HepG2 (cell line): Measurements from ENCODE around the gene GOLGA8B. TPM values are rescaled to one million over a fixed set of nuclear protein-coding genes. Genes with fewer than 3 reads are reported as not detected.

Experiments
- ARID2 ChIP-seq: sonication (generic); formaldehyde crosslinking; IDR thresholded peaks from 2 replicates; pipeline ENCODE4 v1.8.1; 2022; ENCODE audit warnings: mild to moderate bottlenecking, missing genetic modification reagents, borderline replicate concordance
- DMAP1 ChIP-seq: IDR thresholded peaks from 2 replicates; pipeline ENCODE4 v1.6.1; 2016
- E2F1 ChIP-seq: sonication (generic); formaldehyde crosslinking; IDR thresholded peaks from 2 replicates; pipeline ENCODE4 v1.5.0; 2020; ENCODE audit warnings: missing genetic modification reagents
- FOXC1 ChIP-seq: sonication (generic); formaldehyde crosslinking; IDR thresholded peaks from 2 replicates; pipeline ENCODE4 v1.8.0; 2022; ENCODE audit warnings: mild to moderate bottlenecking, missing genetic modification reagents, borderline replicate concordance
- FOXJ3 ChIP-seq: sonication (generic); formaldehyde crosslinking; IDR thresholded peaks from 2 replicates; pipeline ENCODE4 v1.4.0; 2020; ENCODE audit warnings: missing genetic modification reagents, mild to moderate bottlenecking, borderline replicate concordance
- GABPA ChIP-seq, 2 experiments: IDR thresholded peaks; 2 replicates each; pipeline ENCODE4 v1.6.1; 2011 to 2016; ENCODE audit warnings: low read depth in 2 of 2, low read length in 1 of 2, missing biosample characterization in 1 of 2, missing genetic modification characterization in 1 of 2
- GFI1 ChIP-seq: sonication (generic); formaldehyde crosslinking; IDR thresholded peaks from 2 replicates; pipeline ENCODE4 v1.5.0; 2020; ENCODE audit warnings: missing genetic modification reagents, mild to moderate bottlenecking, borderline replicate concordance
- HNF1B ChIP-seq: sonication (generic); formaldehyde crosslinking; IDR thresholded peaks from 2 replicates; pipeline ENCODE4 v1.5.1; 2020; ENCODE audit warnings: mild to moderate bottlenecking, moderate library complexity, missing genetic modification reagents
- HNRNPH1 ChIP-seq: fragments of 200-400 bp; formaldehyde crosslinking; optimal IDR thresholded peaks from 2 replicates; pipeline ENCODE3; 2017; ENCODE audit warnings: mild to moderate bottlenecking, low read depth, low read length
- HOXA3 ChIP-seq: sonication (generic); formaldehyde crosslinking; IDR thresholded peaks from 2 replicates; pipeline ENCODE4 v1.5.0; 2020; ENCODE audit warnings: missing genetic modification reagents
- IKZF4 ChIP-seq: sonication (generic); formaldehyde crosslinking; IDR thresholded peaks from 2 replicates; pipeline ENCODE4 v1.5.1; 2020; ENCODE audit warnings: borderline replicate concordance, mild to moderate bottlenecking, low read depth, missing genetic modification reagents; ENCODE audit errors: not compliant biosample characterization
- NR0B2 ChIP-seq: sonication (generic); formaldehyde crosslinking; IDR thresholded peaks from 2 replicates; pipeline ENCODE4 v1.4.0; 2020; ENCODE audit warnings: mild to moderate bottlenecking, missing genetic modification reagents
- RORA ChIP-seq: sonication (generic); formaldehyde crosslinking; IDR thresholded peaks from 2 replicates; pipeline ENCODE4 v1.5.0; 2020; ENCODE audit warnings: mild to moderate bottlenecking, missing genetic modification reagents, moderate library complexity
- SNAI1 ChIP-seq: sonication (generic); formaldehyde crosslinking; IDR thresholded peaks from 2 replicates; pipeline ENCODE4 v1.5.0; 2020; ENCODE audit warnings: mild to moderate bottlenecking, missing genetic modification reagents, borderline replicate concordance
- ZGPAT ChIP-seq: IDR thresholded peaks from 2 replicates; pipeline ENCODE4 v1.6.1; 2016; ENCODE audit warnings: mild to moderate bottlenecking
- ZNF430 ChIP-seq: sonication (generic); formaldehyde crosslinking; IDR thresholded peaks from 2 replicates; pipeline ENCODE4 v1.9.0; 2021; ENCODE audit warnings: mild to moderate bottlenecking, missing genetic modification reagents
- ZNF431 ChIP-seq: sonication (generic); formaldehyde crosslinking; IDR thresholded peaks from 2 replicates; pipeline ENCODE4 v1.9.0; 2022; ENCODE audit warnings: missing genetic modification reagents, low read depth, mild to moderate bottlenecking, borderline replicate concordance
- ZNF558 ChIP-seq: sonication (generic); formaldehyde crosslinking; IDR thresholded peaks from 2 replicates; pipeline ENCODE4 v1.9.0; 2022; ENCODE audit warnings: mild to moderate bottlenecking, missing genetic modification reagents, borderline replicate concordance
- ZNF710 ChIP-seq: sonication (generic); formaldehyde crosslinking; IDR thresholded peaks from 2 replicates; pipeline ENCODE4 v1.5.0; 2020; ENCODE audit warnings: mild to moderate bottlenecking, missing genetic modification reagents, borderline replicate concordance
- ZSCAN30 ChIP-seq: sonication (generic); formaldehyde crosslinking; IDR thresholded peaks from 2 replicates; pipeline ENCODE4 v1.5.0; 2020; ENCODE audit warnings: mild to moderate bottlenecking, missing genetic modification reagents
- polyA plus RNA-seq, 8 experiments: library from polyadenylated mRNA; depleted of rRNA in 3 of 8; stranded (reverse) in 7 of 8; unstranded in 1 of 8; fragments of >200 nt; fragmentation: Illumina TruSeq in 4 of 8; extraction: Trizol in 4 of 8; gene quantifications; 2 replicates each; pipeline versions ENCODE4 v1.2.1 to v1.2.3, GENCODE V29; 2011 to 2016; ENCODE audit warnings: low read depth in 4 of 8, missing spikeins in 1 of 8, mixed read lengths in 1 of 8; ENCODE audit not compliant: insufficient read depth in 1 of 8
- total RNA-seq, 5 experiments: library from RNA; depleted of rRNA; stranded (reverse); fragments of >200 nt; fragmentation: Illumina TruSeq; extraction: Trizol; gene quantifications; 2 replicates each; pipeline ENCODE4 v1.2.3, GENCODE V29; 2016; ENCODE audit warnings: low read depth in 1 of 5

Gene GOLGA8B
- total and polyA plus RNA-seq, 2 of the 13 experiments (the other 11 are each of a cell fraction or from before 2014, with no cell fraction given): 38.8 to 89.0 TPM

- no peak for TF ChIP-seq ZNF558 (CRISPR knock-in tag)
- TF ChIP-seq GABPA (IDR thresholded peaks at IDR 0.05; ENCODE audit: low read depth, low read length): peak; percentile 35
- peak; percentile 77 for TF ChIP-seq GABPA (CRISPR knock-in tag; IDR thresholded peaks at IDR 0.05; ENCODE audit: low read depth)
- 0 out of 2 replicates have a peak, but pooled peaks have one; percentile 68 for TF ChIP-seq SNAI1
- TF ChIP-seq ZNF710 (CRISPR knock-in tag): no peak
- TF ChIP-seq HOXA3 (CRISPR knock-in tag): peak; percentile 47
- peak; percentile 71 for TF ChIP-seq HNRNPH1
- no peak for TF ChIP-seq RORA
- TF ChIP-seq IKZF4 (CRISPR knock-in tag): peak; percentile 44
- TF ChIP-seq ZGPAT (CRISPR knock-in tag): 0 out of 2 replicates have a peak, but pooled peaks have one; percentile 33
- peak; percentile 57 for TF ChIP-seq ZNF430 (CRISPR knock-in tag)
- no peak; the same call in 1 of the 2 replicates for TF ChIP-seq GFI1 (CRISPR knock-in tag)
- no peak for TF ChIP-seq FOXJ3 (CRISPR knock-in tag)
- 0 out of 2 replicates have a peak, but pooled peaks have one; percentile 66 for TF ChIP-seq ZNF431
- TF ChIP-seq HNF1B (CRISPR knock-in tag): 0 out of 2 replicates have a peak, but pooled peaks have one; percentile 25
- TF ChIP-seq E2F1 (CRISPR knock-in tag): 0 out of 2 replicates have a peak, but pooled peaks have one; percentile 20
- peak; percentile 59; the same call in 1 of the 2 replicates for TF ChIP-seq FOXC1
- no peak for TF ChIP-seq DMAP1
- no peak for TF ChIP-seq NR0B2
- no peak for TF ChIP-seq ZSCAN30
- TF ChIP-seq ARID2 (CRISPR knock-in tag): no peak
Measured at GRCh38 chr15:34583399-34584329, at the start of gene GOLGA8B (continued).
